ENCODE data around the gene PNKP. TPM values are rescaled to one million over a fixed set of nuclear protein-coding genes. Genes with fewer than 3 reads are reported as not detected.

The PNKP gene
- total RNA-seq, 4 donors from 2014 or later: 14.9 to 43.4 (median 21.1) TPM

GRCh38 chr19:49880162-49880869 lies 12.9 kb upstream of the PNKP start:
- DNase-seq (no peak), ATAC-seq (no peak)
- intact Hi-C loops (cut with DNase I; ENCODE audit: low total_unique reads): no loop called here
- Histone ChIP-seq H3K27me3 (no peaks in the 10 kb centered on the region), H3K27ac (no peak overlapping the region), H3K9me3 (no peaks in the 10 kb centered on the region), H3K4me3 (no peak overlapping the region), H3K36me3 (peaks cover 14 to 69% of the 10 kb centered on the region in 2 donors), H3K4me1 (peaks cover 14 to 20% of the 10 kb centered on the region in 2 donors)
- in situ Hi-C loops (cut with MboI; ENCODE audit: low sequenced_read_pairs in 4 of 4): no loop called here
- no peak for TF ChIP-seq CTCF (IDR thresholded peaks at IDR 0.05 in 4 of 5, conservative IDR thresholded peaks at IDR 0.05 in 1 of 5)
- TF ChIP-seq POLR2A (IDR thresholded peaks at IDR 0.05): no peak

- H3K4me1 ChIP-seq: peaks cover 23 to 29% of the 10 kb centered on the region in 2 donors
- peak in 1 of 2 donors; percentile 15 for DNase-seq
- H3K36me3 ChIP-seq: peaks cover 14 to 64% of the 10 kb centered on the region in 2 donors
- H3K9me3 ChIP-seq: no peaks in the 10 kb centered on the region
- in situ Hi-C loops (cut with MboI; ENCODE audit: low sequenced_read_pairs in 4 of 4): loop anchor here in 2 of 4 donors (10.0 kb wide), 1 partner anchor 65 kb away; the partner anchor contains the start of genes FUZ (in 2 of the 2) and MED25 (in 2 of the 2)
- no peaks in the 10 kb centered on the region for H3K27me3 ChIP-seq
- no peak overlapping the region for H3K4me3 ChIP-seq
- intact Hi-C loops (cut with DNase I; ENCODE audit: low total_unique reads): loop anchor here (5.0 to 10.0 kb wide), 4 partner anchors 323 to 1245 kb away; partner anchors contain the start of genes DBP, MYH14 and RPS11
- no peak for ATAC-seq
- TF ChIP-seq CTCF (IDR thresholded peaks at IDR 0.05 in 4 of 5, conservative IDR thresholded peaks at IDR 0.05 in 1 of 5) (no peak), POLR2A (IDR thresholded peaks at IDR 0.05) (no peak)
- H3K27ac ChIP-seq: peak overlapping the region in 3 of 4 donors; percentile 90 to 100 (median 99)
Observed at GRCh38 chr19:49879243-49879963, 12.0 kb upstream of the PNKP start.

- Histone ChIP-seq H3K9me3 (no peaks in the 10 kb centered on the region), H3K4me1 (peaks cover 30 to 35% of the 10 kb centered on the region in 2 donors), H3K27me3 (no peaks in the 10 kb centered on the region), H3K4me3 (peak overlapping the region in 3 of 4 donors; percentile 92 to 95 (median 92)), H3K27ac (peak overlapping the region; percentile 90 to 100 (median 99)), H3K36me3 (peaks cover 10 to 61% of the 10 kb centered on the region in 2 donors)
- intact Hi-C loops (cut with DNase I; ENCODE audit: low total_unique reads): loop anchor here (5.0 to 10.0 kb wide), 4 partner anchors 324 to 1244 kb away; partner anchors contain the start of genes DBP, MYH14 and RPS11
- DNase-seq (no peak), ATAC-seq (no peak)
- in situ Hi-C loops (cut with MboI; ENCODE audit: low sequenced_read_pairs in 4 of 4): loop anchor here in 2 of 4 donors (10.0 kb wide), 1 partner anchor 64 kb away; the partner anchor contains the start of genes FUZ (in 2 of the 2) and MED25 (in 2 of the 2)
- no peak for TF ChIP-seq CTCF (IDR thresholded peaks at IDR 0.05 in 4 of 5, conservative IDR thresholded peaks at IDR 0.05 in 1 of 5)
- TF ChIP-seq POLR2A (IDR thresholded peaks at IDR 0.05): no peak
Observed at GRCh38 chr19:49878744-49879070, 11.3 kb upstream of the PNKP start.

GRCh38 chr19:49877879-49878743 lies 10.7 kb upstream of the PNKP start:
- intact Hi-C loops (cut with DNase I; ENCODE audit: low total_unique reads): loop anchor here (1.0 to 10.0 kb wide), 10 partner anchors 27 to 1243 kb away; partner anchors contain the start of genes DBP, MYH14, PRMT1 and PTOV1
- H3K27ac ChIP-seq: peak overlapping the region; percentile 90 to 100 (median 99)
- H3K4me1 ChIP-seq: peaks cover 30 to 35% of the 10 kb centered on the region in 2 donors
- peak; percentile 59 to 64 for ATAC-seq
- peaks cover 6 to 55% of the 10 kb centered on the region in 2 donors for H3K36me3 ChIP-seq
- H3K9me3 ChIP-seq: no peaks in the 10 kb centered on the region
- peak; percentile 98 for DNase-seq
- TF ChIP-seq CTCF (IDR thresholded peaks at IDR 0.05 in 4 of 5, conservative IDR thresholded peaks at IDR 0.05 in 1 of 5) (no peak), POLR2A (IDR thresholded peaks at IDR 0.05) (no peak)
- H3K4me3 ChIP-seq: peak overlapping the region; percentile 91 to 95 (median 92)
- no peaks in the 10 kb centered on the region for H3K27me3 ChIP-seq
- in situ Hi-C loops (cut with MboI; ENCODE audit: low sequenced_read_pairs in 4 of 4): loop anchor here in 2 of 4 donors (10.0 kb wide), 1 partner anchor 63 kb away; the partner anchor contains the start of genes FUZ (in 2 of the 2) and MED25 (in 2 of the 2)

Measured in gastrocnemius medialis (tissue), 4 donors.